T-helper 2 cell treated with Interferon-gamma antibody and Interleukin-4, amounts not matched to agents 100 ng/mL and 5 ng/mL, for 36 hours (primary cell): ENCODE measurements around the gene ARHGAP25. TPM values are rescaled to one million over a fixed set of nuclear protein-coding genes. Genes with fewer than 3 reads are reported as not detected.

ENCODE experiments used
- intact Hi-C: fragments of 100-400 bp; cut with micrococcal nuclease; formaldehyde crosslinking; loops from one replicate; pipeline ENCODE4 v1.15.1; 2023
- total RNA-seq: library from RNA; stranded (reverse); gene quantifications from 2 replicates; pipeline ENCODE4 v1.2.3, GENCODE V29; 2022

The ARHGAP25 gene
- total RNA-seq, 1 donor from 2014 or later: 82.8 TPM

- intact Hi-C loops: no loop called here
Observed at GRCh38 chr2:68741238-68741637, 6.6 kb downstream of the ARHGAP25 start.

- intact Hi-C loops: no loop called here
Observed at GRCh38 chr2:68741805-68742306, 7.2 kb downstream of the ARHGAP25 start.

DNA sequence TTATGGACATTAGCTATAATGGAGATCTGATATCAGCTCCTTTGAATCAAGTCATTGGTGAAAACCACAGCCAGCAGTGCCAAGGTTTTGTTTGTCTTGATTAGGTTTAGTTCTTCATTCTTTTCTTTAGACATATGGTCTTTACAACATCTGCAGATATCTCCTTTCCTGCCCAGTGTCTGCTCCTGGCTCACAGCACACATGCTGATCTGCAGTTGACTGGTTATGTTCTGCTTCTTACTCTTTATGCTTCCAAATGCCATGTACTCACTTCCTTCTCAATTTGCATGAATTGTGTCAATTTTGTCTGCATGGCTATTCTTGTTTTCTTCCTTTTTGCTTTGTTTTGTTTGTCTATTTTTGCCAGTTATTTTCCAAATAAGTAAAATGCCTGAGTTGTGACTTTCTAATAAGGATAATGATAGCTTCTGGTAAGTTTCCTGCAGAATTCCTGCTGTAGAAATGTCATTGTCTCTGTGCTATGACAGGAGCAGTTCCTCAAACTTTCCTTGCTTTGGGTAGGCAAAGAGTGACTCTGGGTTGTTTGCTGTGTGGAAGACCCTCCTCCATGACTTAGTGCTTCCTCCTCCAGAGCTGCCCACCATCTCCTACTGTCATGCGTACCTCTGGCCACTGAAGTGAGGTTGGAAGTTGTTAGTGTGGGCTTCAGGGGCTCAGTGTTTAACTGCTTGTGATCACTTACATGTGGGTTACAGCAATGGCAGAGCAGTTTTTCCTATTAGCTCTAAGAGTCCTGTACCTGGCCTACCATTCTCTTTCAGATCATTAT, 8.2 kb downstream of the ARHGAP25 start:
- intact Hi-C loops: no loop called here

DNA sequence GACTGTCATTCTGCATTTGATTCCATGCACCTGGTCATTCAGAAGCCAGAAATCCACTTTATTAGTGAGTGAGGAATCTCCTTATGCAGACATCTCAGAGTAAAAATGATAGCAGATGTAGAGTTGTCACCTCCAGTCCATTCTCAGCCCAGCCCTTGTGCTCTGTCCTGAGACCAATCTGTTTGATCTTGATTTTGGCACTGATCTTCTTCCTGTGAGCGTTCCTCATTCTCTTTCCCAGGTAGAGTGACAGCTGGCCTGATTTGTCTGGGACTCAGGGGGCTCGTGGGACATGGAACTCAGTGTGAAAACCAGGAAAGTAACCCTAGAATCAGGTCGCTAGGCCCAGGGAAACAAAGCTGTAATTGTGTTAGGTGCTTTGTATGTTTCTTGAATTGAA, 8.9 kb downstream of the ARHGAP25 start:
- intact Hi-C loops: no loop called here

- intact Hi-C loops: no loop called here
Observed at GRCh38 chr2:68744366-68744912, 9.8 kb downstream of the ARHGAP25 start.

- intact Hi-C loops: no loop called here
Observed at GRCh38 chr2:68745006-68745405, 10.4 kb downstream of the ARHGAP25 start.

DNA sequence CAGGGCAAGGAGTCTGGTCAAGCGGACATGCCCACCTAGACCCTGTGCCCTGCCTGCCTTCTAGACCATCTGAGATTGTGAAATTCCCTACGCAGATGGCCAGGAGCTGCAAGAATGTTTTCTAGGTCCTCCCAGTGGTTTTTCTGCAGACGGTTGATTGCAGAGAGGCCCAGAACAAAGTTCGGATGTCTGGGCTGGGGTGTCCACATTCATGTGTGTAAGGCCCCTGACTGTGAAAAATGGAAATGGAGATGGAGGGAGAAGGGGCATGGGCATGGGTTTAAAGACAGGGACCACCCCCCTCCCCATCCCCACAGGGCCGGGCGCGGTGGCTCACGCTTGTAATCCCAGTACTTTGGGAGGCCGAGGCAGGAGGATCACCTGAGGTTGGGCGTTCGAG, 11.8 kb downstream of the ARHGAP25 start:
- intact Hi-C loops: no loop called here

DNA sequence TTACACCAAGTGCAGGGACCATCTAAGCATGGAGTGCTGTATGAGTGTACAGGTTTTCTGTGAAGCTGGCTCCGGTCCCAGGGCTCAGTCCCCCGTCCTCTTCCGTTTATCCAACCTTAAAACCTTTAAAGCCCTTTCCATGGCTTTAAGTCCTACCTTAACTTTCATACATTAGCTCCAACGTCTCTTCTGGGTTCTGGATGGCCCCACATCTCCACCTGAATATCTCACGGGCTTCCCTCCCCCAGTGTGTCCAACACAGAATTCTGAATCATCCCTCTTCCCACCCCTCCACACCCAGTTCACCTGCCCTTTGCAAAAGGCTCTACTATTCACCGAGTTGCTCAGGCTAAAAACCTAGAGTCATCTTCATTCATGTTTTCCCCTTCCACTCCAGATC, 12.8 kb downstream of the ARHGAP25 start:
- intact Hi-C loops: no loop called here

GRCh38 chr2:68747900-68748299, 13.3 kb downstream of the ARHGAP25 start:
- intact Hi-C loops: no loop called here

- intact Hi-C loops: no loop called here
Observed at GRCh38 chr2:68748568-68748967, 14.0 kb downstream of the ARHGAP25 start.

GRCh38 chr2:68749345-68749744, 14.7 kb downstream of the ARHGAP25 start:
- intact Hi-C loops: no loop called here

DNA sequence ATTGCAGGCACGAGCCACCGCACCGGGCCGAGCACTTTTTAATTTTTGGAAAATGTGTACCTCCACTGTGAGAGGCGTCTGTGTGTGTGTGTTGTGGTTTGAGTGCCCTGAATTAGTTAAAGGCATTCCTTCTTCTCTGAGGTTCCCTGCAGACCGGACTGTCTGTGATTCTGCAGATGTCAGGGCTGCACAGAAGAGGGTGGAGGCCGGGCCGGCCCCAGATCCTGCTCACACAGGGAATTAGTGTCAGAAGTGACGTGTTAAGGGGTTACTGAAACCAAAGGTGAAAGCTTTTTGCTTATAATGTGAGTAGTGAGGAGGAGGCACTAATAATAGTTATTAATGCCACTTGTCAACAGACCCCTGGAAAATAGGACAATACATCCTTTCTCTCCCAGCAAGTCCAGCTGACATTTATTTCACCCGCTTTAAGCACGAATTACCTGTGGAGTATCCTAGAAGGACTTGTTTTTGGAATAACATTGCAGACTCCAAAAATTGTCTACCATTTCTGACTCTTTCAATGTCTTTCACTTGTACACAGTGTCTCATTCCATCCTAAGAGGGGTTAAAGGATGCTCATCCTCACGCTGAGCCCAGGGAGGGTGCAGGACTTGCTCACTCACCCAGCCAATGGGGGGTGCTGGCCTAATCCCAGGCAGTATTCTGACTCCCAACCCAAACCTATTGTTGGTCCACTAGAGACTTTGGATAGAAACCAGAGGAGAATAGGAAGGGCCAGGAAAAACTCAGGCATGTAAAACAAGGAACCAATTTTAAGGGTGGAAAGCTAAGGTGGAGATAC, 16.2 kb downstream of the ARHGAP25 start:
- intact Hi-C loops: loop anchor here (1.0 to 5.0 kb wide), 5 partner anchors 14 to 175 kb away; no protein-coding TSS in a partner anchor

- intact Hi-C loops: loop anchor here (1.0 to 5.0 kb wide), 7 partner anchors 13 to 174 kb away; no protein-coding TSS in a partner anchor
Observed at GRCh38 chr2:68751397-68752339, 17.1 kb downstream of the ARHGAP25 start.

- intact Hi-C loops: loop anchor here (2.0 to 5.0 kb wide), 2 partner anchors 36 to 75 kb away; no protein-coding TSS in a partner anchor
Observed at GRCh38 chr2:68753318-68753717, 18.7 kb downstream of the ARHGAP25 start.

GRCh38 chr2:68755071-68755470, 20.5 kb downstream of the ARHGAP25 start:
- intact Hi-C loops: no loop called here

DNA sequence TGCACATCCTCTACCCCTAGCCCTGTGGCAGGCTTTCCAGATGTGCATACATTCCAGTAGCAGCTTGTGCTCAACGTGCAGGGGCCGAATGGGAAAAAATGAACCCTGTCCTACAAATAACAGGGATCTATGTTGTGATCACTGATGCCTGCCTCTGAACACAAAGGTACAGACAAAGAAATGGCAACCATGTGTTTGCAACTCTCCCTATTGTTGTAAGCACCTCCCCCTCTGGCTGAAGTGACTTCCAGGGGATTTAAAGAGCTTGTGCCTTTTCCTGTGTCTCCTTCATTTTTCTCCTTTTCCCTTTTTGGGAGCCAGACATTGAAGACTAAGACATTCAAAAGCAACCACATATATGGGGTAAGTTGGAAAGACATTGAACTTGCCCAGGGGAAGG, 21.6 kb downstream of the ARHGAP25 start:
- intact Hi-C loops: no loop called here

GRCh38 chr2:68757081-68757480, 22.5 kb downstream of the ARHGAP25 start:
- intact Hi-C loops: no loop called here

GRCh38 chr2:68762100-68762499, 27.5 kb downstream of the ARHGAP25 start:
- intact Hi-C loops: no loop called here

DNA sequence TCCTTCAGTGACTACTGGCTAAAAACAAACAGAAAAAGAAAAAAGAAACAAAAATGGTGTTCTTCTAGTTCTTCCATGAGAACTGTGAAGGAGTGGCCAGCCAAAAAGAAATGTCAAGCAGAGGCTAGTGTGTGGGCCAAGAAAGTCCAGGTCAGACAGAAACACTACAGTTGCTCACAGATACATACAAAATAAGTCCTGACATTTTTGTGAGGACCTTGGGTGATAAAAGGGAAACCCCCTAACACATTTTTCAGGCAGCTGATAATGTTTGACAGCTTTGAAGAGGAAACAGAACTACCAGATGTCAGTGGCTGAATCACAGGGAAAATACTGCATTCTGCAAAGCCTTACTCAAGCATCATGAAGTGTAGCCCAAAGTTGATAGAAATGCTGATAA, 28.1 kb downstream of the ARHGAP25 start:
- intact Hi-C loops: no loop called here

GRCh38 chr2:68764041-68764805, 29.6 kb downstream of the ARHGAP25 start:
- intact Hi-C loops: loop anchor here (1.0 kb wide), 2 partner anchors 13 to 47 kb away; no protein-coding TSS in a partner anchor
